OCI-LY7 (cell line): ENCODE data around the gene POLR2E. TPM values are rescaled to one million over a fixed set of nuclear protein-coding genes. Genes with fewer than 3 reads are reported as not detected.
"Not testable (repeated sequence)": the region's sequence is repeated elsewhere in the genome, so short reads cannot be mapped to it uniquely, and the experiment has no call there.

Experiments
- BruUV-seq: library from RNA; stranded (reverse); fragments of 400-500 nt; replicated peaks from 2 replicates; lab custom pipeline; 2021; lab: Mats Ljungman, UMichigan
- CTCF ChIA-PET: fragments of 300-600 bp; sonication (Branson Sonifier 250); formaldehyde crosslinking; loops from one replicate; lab custom pipeline; 2022; ENCODE audit warnings: antibody characterized with exemption; ENCODE audit not compliant: unreplicated experiment; lab: Charles Lee
- POLR2A ChIA-PET: fragments of 300-600 bp; sonication (Branson Sonifier 250); formaldehyde crosslinking; loops from one replicate; lab custom pipeline; 2022; ENCODE audit warnings: antibody characterized with exemption; lab: Charles Lee
- DNase-seq: peaks from one replicate; pipeline ENCODE4 v3.0.0-alpha.2; 2015; ENCODE audit warnings: low spot score
- H2AFZ ChIP-seq: fragments of 200-600 bp; sonication (generic), shearing (Covaris generic); 2 replicates; pipeline ENCODE4 v1.6.1; 2014; ENCODE audit warnings: mild to moderate bottlenecking, antibody characterized with exemption, low read length, moderate library complexity
- H3K27ac ChIP-seq: fragments of 200-600 bp; sonication (generic); 2 replicates; pipeline ENCODE4 v1.5.1; 2014; ENCODE audit warnings: mixed run types, low read depth, mild to moderate bottlenecking, moderate library complexity, low read length, inconsistent platforms; ENCODE audit not compliant: poor library complexity, severe bottlenecking
- H3K36me3 ChIP-seq: fragments of 200-600 bp; sonication (generic); 2 replicates; pipeline ENCODE4 v1.6.1; 2014; ENCODE audit warnings: mild to moderate bottlenecking, antibody characterized with exemption, low read length, moderate library complexity, mixed read lengths; ENCODE audit not compliant: insufficient read depth
- H3K4me1 ChIP-seq: fragments of 200-600 bp; sonication (generic); 2 replicates; pipeline ENCODE4 v1.5.1; 2014; ENCODE audit warnings: mild to moderate bottlenecking, low read length; ENCODE audit not compliant: insufficient read depth, poor library complexity, severe bottlenecking
- H3K4me2 ChIP-seq: fragments of 200-600 bp; sonication (generic); 2 replicates; pipeline ENCODE4 v1.6.1; 2014; ENCODE audit warnings: mild to moderate bottlenecking, low read length
- H3K4me3 ChIP-seq: fragments of 200-600 bp; sonication (generic); 2 replicates; pipeline ENCODE4 v1.5.1; 2014; ENCODE audit warnings: mild to moderate bottlenecking, low read depth, low read length; ENCODE audit not compliant: poor library complexity, severe bottlenecking
- H3K79me2 ChIP-seq: fragments of 200-600 bp; sonication (generic); 2 replicates; pipeline ENCODE4 v1.6.1; 2016; ENCODE audit warnings: low read depth, mild to moderate bottlenecking, low read length, moderate library complexity, mixed read lengths; ENCODE audit not compliant: insufficient read depth
- H3K9me2 ChIP-seq: fragments of 200-600 bp; sonication (generic); 2 replicates; pipeline ENCODE4 v1.6.1; 2016; ENCODE audit warnings: mild to moderate bottlenecking, low read length, mixed read lengths; ENCODE audit not compliant: insufficient read depth
- H3K9me3 ChIP-seq: fragments of 200-600 bp; sonication (generic); 2 replicates; pipeline ENCODE4 v1.6.1; 2014; ENCODE audit warnings: mild to moderate bottlenecking, mixed run types, low read length, mixed read lengths
- H4K20me1 ChIP-seq: fragments of 200-600 bp; sonication (generic); 2 replicates; pipeline ENCODE4 v1.6.1; 2014; ENCODE audit warnings: mild to moderate bottlenecking, antibody characterized with exemption, low read length, moderate library complexity, mixed read lengths; ENCODE audit not compliant: insufficient read depth
- EZH2phosphoT487 ChIP-seq: fragments of 200-600 bp; sonication (generic); IDR thresholded peaks from 2 replicates; pipeline ENCODE4 v1.6.1; 2018; ENCODE audit warnings: low read depth, borderline replicate concordance, mild to moderate bottlenecking, mixed run types, antibody characterized with exemption, low read length, moderate library complexity, mixed read lengths
- intact Hi-C: fragments of 100-400 bp; cut with micrococcal nuclease; formaldehyde crosslinking; loops from one replicate; pipeline ENCODE4 v1.10.0; 2022; ENCODE audit not compliant: unreplicated experiment
- total RNA-seq, 2 experiments: library from RNA; depleted of rRNA in 1 of 2; stranded (reverse); fragments of >200 nt in 1 of 2; shearing (Covaris generic) in 1 of 2; gene quantifications; 2 replicates each; pipeline ENCODE4 v1.2.3, GENCODE V29; 2014 to 2022
- TF ChIP-seq, protein P1 (sequence below): fragments of 200-600 bp; sonication (generic); conservative IDR thresholded peaks from 2 replicates; pipeline ENCODE4 v1.5.1; 2014; ENCODE audit warnings: mild to moderate bottlenecking, antibody characterized with exemption, low read length, moderate library complexity, mixed read lengths

POLR2E gene
- total RNA-seq, 2 experiments from 2014 or later = 153 to 193 TPM

- TF ChIP-seq EZH2phosphoT487 = no peak
- TF ChIP-seq, protein P1, sequence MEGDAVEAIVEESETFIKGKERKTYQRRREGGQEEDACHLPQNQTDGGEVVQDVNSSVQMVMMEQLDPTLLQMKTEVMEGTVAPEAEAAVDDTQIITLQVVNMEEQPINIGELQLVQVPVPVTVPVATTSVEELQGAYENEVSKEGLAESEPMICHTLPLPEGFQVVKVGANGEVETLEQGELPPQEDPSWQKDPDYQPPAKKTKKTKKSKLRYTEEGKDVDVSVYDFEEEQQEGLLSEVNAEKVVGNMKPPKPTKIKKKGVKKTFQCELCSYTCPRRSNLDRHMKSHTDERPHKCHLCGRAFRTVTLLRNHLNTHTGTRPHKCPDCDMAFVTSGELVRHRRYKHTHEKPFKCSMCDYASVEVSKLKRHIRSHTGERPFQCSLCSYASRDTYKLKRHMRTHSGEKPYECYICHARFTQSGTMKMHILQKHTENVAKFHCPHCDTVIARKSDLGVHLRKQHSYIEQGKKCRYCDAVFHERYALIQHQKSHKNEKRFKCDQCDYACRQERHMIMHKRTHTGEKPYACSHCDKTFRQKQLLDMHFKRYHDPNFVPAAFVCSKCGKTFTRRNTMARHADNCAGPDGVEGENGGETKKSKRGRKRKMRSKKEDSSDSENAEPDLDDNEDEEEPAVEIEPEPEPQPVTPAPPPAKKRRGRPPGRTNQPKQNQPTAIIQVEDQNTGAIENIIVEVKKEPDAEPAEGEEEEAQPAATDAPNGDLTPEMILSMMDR = no peak
- POLR2A ChIA-PET = no interaction called here
- no peak overlapping the region for H3K27ac ChIP-seq
Measured at GRCh38 chr19:1116726-1117581, 21.8 kb upstream of the POLR2E start.

DNA sequence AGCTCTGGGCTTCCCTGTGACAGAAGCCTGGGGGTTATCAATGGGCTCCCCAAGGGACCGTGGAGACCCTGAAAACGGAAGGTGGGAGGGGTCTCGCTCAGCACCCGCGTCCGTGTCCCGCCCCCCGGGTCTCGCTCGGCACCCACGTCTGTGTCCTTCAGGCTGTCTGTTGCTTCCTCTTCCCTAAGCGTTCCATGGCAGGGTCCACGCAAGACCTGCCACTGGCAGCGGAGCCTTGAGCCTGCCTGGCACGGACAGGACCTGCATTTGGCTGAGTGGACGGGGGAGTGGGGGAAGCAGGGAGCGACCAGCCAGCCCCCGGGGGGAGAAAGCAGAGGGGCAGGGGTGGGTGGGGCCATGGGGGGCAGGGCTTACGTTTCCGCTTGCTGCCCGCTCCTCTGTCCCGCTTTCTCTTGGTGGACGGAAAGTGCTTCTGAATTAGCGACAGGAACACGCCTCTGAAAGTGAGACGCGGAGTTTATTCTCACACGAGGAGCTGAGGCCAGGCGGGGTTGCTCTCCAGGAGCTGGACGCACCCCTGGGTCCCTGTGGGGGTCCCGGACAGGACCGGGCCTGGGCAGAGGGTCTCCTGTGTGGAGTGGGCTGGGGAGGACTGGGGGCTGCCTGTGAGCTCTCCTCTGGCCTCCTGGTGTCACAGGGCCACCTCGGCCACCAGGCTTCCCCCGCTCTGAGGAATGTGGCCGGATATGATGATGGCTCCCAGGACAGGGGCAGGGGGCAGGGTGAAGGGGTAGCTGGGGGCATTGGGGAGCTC is 20.7 kb upstream of the POLR2E start:
- Histone ChIP-seq H3K9me3 (no peaks in the 10 kb centered on the region), H3K4me3 (no peak overlapping the region), H3K4me2 (no peak overlapping the region), H3K36me3 (peaks cover 28% of the 10 kb centered on the region), H2AFZ (no peak overlapping the region), H3K9me2 (no peaks in the 10 kb centered on the region), H4K20me1 (no peaks in the 10 kb centered on the region), H3K27ac (no peak overlapping the region), H3K79me2 (no peaks in the 10 kb centered on the region), H3K4me1 (peaks cover 4% of the 10 kb centered on the region)
- TF ChIP-seq, protein P1 = no peak
- TF ChIP-seq EZH2phosphoT487 = no peak
- ChIA-PET CTCF (no interaction called here), POLR2A (interaction anchor here (0.6 kb wide), 1 partner anchor 78 kb away, joined by 3 read pairs; no protein-coding TSS in a partner anchor)
- BruUV-seq = no TSS peak
- intact Hi-C loops = no loop called here
- no peak for DNase-seq

More at GRCh38 chr19:1116726-1117581, 21.8 kb upstream of the POLR2E start:
- Histone ChIP-seq H3K9me3 (no peaks in the 10 kb centered on the region), H3K79me2 (no peaks in the 10 kb centered on the region), H2AFZ (no peak overlapping the region), H3K4me3 (no peak overlapping the region), H3K4me2 (no peak overlapping the region), H3K4me1 (peaks cover 4% of the 10 kb centered on the region), H3K9me2 (no peaks in the 10 kb centered on the region), H3K36me3 (peaks cover 38% of the 10 kb centered on the region), H4K20me1 (no peaks in the 10 kb centered on the region)
- intact Hi-C loops = no loop called here
- DNase-seq = no peak
- no TSS peak for BruUV-seq
- CTCF ChIA-PET = no interaction called here

GRCh38 chr19:1114728-1115127 is 19.6 kb upstream of the POLR2E start:
- H3K4me3 ChIP-seq, H3K9me2 ChIP-seq, H3K27ac ChIP-seq, H3K4me1 ChIP-seq, H3K4me2 ChIP-seq, H3K9me3 ChIP-seq, CTCF ChIA-PET, DNase-seq, H2AFZ ChIP-seq, H4K20me1 ChIP-seq, POLR2A ChIA-PET, BruUV-seq, H3K79me2 ChIP-seq: not testable (repeated sequence)
- peaks cover 19% of the 10 kb centered on the region; the same call in 1 of the 2 replicates for H3K36me3 ChIP-seq
- intact Hi-C loops = loop anchor here (5.0 kb wide), 1 partner anchor 78 kb away; no protein-coding TSS in a partner anchor
